ENCODE data around the gene PRPF19. TPM values are rescaled to one million over a fixed set of nuclear protein-coding genes. Genes with fewer than 3 reads are reported as not detected.

PRPF19 gene
- total RNA-seq, 2 donors from 2014 or later, result 40.3 to 42.3 TPM

- intact Hi-C loops (cut with DNase I), result no loop called here
- ATAC-seq (no peak), DNase-seq (no peak)
These were observed 37.5 kb downstream of the PRPF19 start for GRCh38 chr11:60868682-60869450.

- ATAC-seq, result no peak
- DNase-seq, result no peak
- intact Hi-C loops (cut with DNase I), result no loop called here
These were observed 38.3 kb downstream of the PRPF19 start for GRCh38 chr11:60867871-60868681.

- intact Hi-C loops (cut with DNase I), result no loop called here
- ATAC-seq (no peak), DNase-seq (no peak)
These were observed 39.2 kb downstream of the PRPF19 start, which contains the start of gene ZP1 for GRCh38 chr11:60866911-60867870. TSS of gene ZP1 (plus strand) at chr11:60867542. CDS start at chr11:60867562, 20 bp downstream.

GRCh38 chr11:60864856-60865513 lies 41.4 kb downstream of the PRPF19 start:
- intact Hi-C loops (cut with DNase I), result no loop called here
- DNase-seq, result no peak
- ATAC-seq, result no peak

GRCh38 chr11:60863550-60864521 lies 42.5 kb downstream of the PRPF19 start:
- intact Hi-C loops (cut with DNase I), result no loop called here
- DNase-seq (no peak), ATAC-seq (no peak)

- no peak for DNase-seq
- intact Hi-C loops (cut with DNase I), result no loop called here
- no peak for ATAC-seq
These were observed 44.2 kb downstream of the PRPF19 start for GRCh38 chr11:60862171-60862570.

GRCh38 chr11:60860943-60861342 lies 45.4 kb downstream of the PRPF19 start:
- no peak for DNase-seq
- intact Hi-C loops (cut with DNase I), result no loop called here
- no peak for ATAC-seq

- no peak for DNase-seq
- intact Hi-C loops (cut with DNase I), result no loop called here
- no peak for ATAC-seq
These were observed 46.7 kb downstream of the PRPF19 start for GRCh38 chr11:60859616-60860250.

GRCh38 chr11:60858731-60859464 lies 47.5 kb downstream of the PRPF19 start:
- intact Hi-C loops (cut with DNase I), result no loop called here
- DNase-seq, result no peak
- ATAC-seq, result no peak

GRCh38 chr11:60858236-60858635 lies 48.1 kb downstream of the PRPF19 start:
- intact Hi-C loops (cut with DNase I), result no loop called here
- ATAC-seq (no peak), DNase-seq (no peak)

- DNase-seq (no peak), ATAC-seq (no peak)
- intact Hi-C loops (cut with DNase I), result no loop called here
These were observed 48.8 kb downstream of the PRPF19 start for GRCh38 chr11:60857378-60858232.

GRCh38 chr11:60855726-60856633 lies 50.4 kb downstream of the PRPF19 start, which contains the start of gene PTGDR2:
TSS of gene PTGDR2 (minus strand) at chr11:60855950. CDS start at chr11:60853722, 2,228 bp downstream.
- intact Hi-C loops (cut with DNase I), result no loop called here
- ATAC-seq (no peak), DNase-seq (no peak)

- DNase-seq (no peak), ATAC-seq (no peak)
- intact Hi-C loops (cut with DNase I), result no loop called here
These were observed 51.3 kb downstream of the PRPF19 start for GRCh38 chr11:60854847-60855725.
